HEK293 (cell line): Measurements from ENCODE around the gene CT45A1.
"Not testable (repeated sequence)": the region's sequence is repeated elsewhere in the genome, so short reads cannot be mapped to it uniquely, and the experiment has no call there.

Source experiments
- CTCF ChIA-PET: fragments of 350-600 bp; formaldehyde crosslinking; extraction: SDS; loops from one replicate; lab custom pipeline; 2021; ENCODE audit warnings: antibody characterized with exemption; lab: Yijun Ruan, JAX
- POLR2A ChIA-PET: fragments of 300-600 bp; formaldehyde crosslinking; extraction: SDS; loops from one replicate; lab custom pipeline; 2020; ENCODE audit warnings: antibody characterized with exemption, inconsistent platforms; lab: Yijun Ruan, JAX
- H3K27ac ChIP-seq: fragments of 200-500 bp; sonication (Bioruptor generic); 2 replicates; pipeline ENCODE4 v1.5.1; 2014; ENCODE audit warnings: low read depth, low read length, control low read depth, inconsistent platforms; ENCODE audit errors: extremely low read depth
- H3K36me3 ChIP-seq, 2 experiments: fragments of 200-500 bp in 1 of 2; sonication (Bioruptor generic) in 1 of 2; 1 replicate in 1 of 2; 2 replicates in 1 of 2; pipeline ENCODE4 v1.5.1; 2014 to 2017; ENCODE audit warnings: inconsistent platforms in 2 of 2, low read length in 2 of 2; ENCODE audit not compliant: control insufficient read depth in 2 of 2, insufficient read depth in 1 of 2
- H3K4me1 ChIP-seq: fragments of 200-500 bp; sonication (Bioruptor generic); 2 replicates; pipeline ENCODE4 v1.5.1; 2014; ENCODE audit warnings: mild to moderate bottlenecking, low read length, inconsistent platforms; ENCODE audit not compliant: control insufficient read depth, insufficient read depth
- H3K4me3 ChIP-seq: 2 replicates; pipeline ENCODE4 v1.5.1; 2011; ENCODE audit warnings: low read depth, mild to moderate bottlenecking, control low read depth, low read length, moderate library complexity
- H3K9me3 ChIP-seq: fragments of 200-500 bp; sonication (Bioruptor generic); 2 replicates; pipeline ENCODE4 v1.5.1; 2014; ENCODE audit warnings: low read depth, low read length, inconsistent platforms; ENCODE audit not compliant: control insufficient read depth, insufficient read depth
- CTCF ChIP-seq: fragments of 450-650 bp; formaldehyde crosslinking; IDR thresholded peaks from 2 replicates; pipeline ENCODE4 v1.5.1; 2016; ENCODE audit warnings: missing biosample characterization, missing genetic modification characterization
- KLF8 ChIP-seq: fragments of 450-650 bp; formaldehyde crosslinking; IDR thresholded peaks from 2 replicates; pipeline ENCODE4 v1.5.1; 2016; ENCODE audit warnings: missing biosample characterization, missing genetic modification characterization
- ZBTB10 ChIP-seq: fragments of 450-650 bp; formaldehyde crosslinking; IDR thresholded peaks from 2 replicates; pipeline ENCODE4 v1.5.1; 2016; ENCODE audit warnings: missing biosample characterization, missing genetic modification characterization
- ZNF394 ChIP-seq: fragments of 450-650 bp; formaldehyde crosslinking; IDR thresholded peaks from 2 replicates; pipeline ENCODE4 v1.5.1; 2016; ENCODE audit warnings: missing biosample characterization, missing genetic modification characterization, mild to moderate bottlenecking, moderate library complexity, borderline replicate concordance
- ZNF416 ChIP-seq: fragments of 450-650 bp; formaldehyde crosslinking; IDR thresholded peaks from 2 replicates; pipeline ENCODE4 v1.5.1; 2016; ENCODE audit warnings: missing biosample characterization, missing genetic modification characterization
- ZNF621 ChIP-seq: fragments of 450-650 bp; formaldehyde crosslinking; IDR thresholded peaks from 2 replicates; pipeline ENCODE4 v1.5.1; 2017; ENCODE audit warnings: missing biosample characterization, missing genetic modification characterization
- ZNF654 ChIP-seq: fragments of 450-650 bp; formaldehyde crosslinking; IDR thresholded peaks from 2 replicates; pipeline ENCODE4 v1.5.1; 2016; ENCODE audit warnings: low read depth, missing biosample characterization, missing genetic modification characterization
- ZNF677 ChIP-seq: fragments of 450-650 bp; IDR thresholded peaks from 2 replicates; pipeline ENCODE4 v1.5.0; 2018; ENCODE audit warnings: missing biosample characterization, mild to moderate bottlenecking, missing genetic modification characterization, moderate library complexity

The CT45A1 gene, protein sequence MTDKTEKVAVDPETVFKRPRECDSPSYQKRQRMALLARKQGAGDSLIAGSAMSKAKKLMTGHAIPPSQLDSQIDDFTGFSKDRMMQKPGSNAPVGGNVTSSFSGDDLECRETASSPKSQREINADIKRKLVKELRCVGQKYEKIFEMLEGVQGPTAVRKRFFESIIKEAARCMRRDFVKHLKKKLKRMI

DNA sequence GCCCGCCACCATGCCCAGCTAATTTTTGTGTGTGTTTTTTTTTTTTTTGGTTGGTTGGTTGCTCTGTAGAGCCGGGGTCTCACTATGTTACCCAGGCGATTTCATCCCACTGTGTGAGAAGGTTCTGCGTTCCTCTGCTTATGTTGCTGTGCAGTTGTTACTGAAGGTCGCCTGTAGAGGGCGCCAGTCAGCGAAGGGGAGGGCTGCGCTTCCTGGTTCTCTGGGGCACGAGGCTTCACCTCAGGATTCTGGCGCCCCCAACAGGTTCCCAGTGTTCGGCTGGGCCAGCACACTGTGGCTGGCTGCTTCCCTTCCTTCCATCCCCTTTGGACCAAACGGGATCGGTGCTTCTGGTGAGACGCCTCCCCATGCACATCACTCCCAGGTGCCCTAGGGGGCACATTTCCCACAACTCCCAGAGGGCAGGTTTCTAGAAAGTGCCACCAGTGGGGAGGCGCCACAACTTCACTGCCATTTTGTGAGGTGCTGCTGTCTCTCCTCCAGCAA lies at the start of gene CT45A1:
CT45A1 (plus strand) TSS at position 457 of the 507 bp plus-strand sequence. CDS start 5,302 bp downstream, outside the sequence.
- POLR2A ChIA-PET, H3K27ac ChIP-seq, H3K4me3 ChIP-seq, H3K9me3 ChIP-seq, H3K4me1 ChIP-seq, H3K36me3 ChIP-seq: not testable (repeated sequence)
- CTCF ChIA-PET = interaction anchor here (0.6 kb wide), 1 partner anchor 19 kb away, joined by 3 read pairs; no protein-coding TSS in a partner anchor

DNA sequence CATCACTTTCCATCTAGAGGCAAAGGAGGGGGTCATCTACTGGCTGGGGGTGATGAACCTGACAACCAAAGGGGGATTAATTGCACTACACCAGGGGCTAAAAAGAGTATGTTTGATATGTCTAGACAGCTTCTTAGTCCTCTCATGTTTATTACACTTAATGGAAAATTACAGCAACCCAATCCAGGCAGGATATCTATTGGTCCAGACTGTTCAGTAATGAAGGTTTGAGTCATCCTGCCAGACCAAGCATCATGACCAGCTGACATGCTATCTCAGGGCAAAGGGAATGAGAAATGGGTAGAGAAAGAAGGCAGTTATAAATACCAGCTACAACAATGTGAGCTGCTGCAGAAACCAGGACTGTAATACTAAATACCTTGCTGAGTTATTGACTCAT lies 40.5 kb upstream of the CT45A1 start:
- H3K27ac ChIP-seq, H3K4me3 ChIP-seq, H3K9me3 ChIP-seq, H3K4me1 ChIP-seq, POLR2A ChIA-PET, H3K36me3 ChIP-seq, CTCF ChIA-PET: not testable (repeated sequence)

DNA sequence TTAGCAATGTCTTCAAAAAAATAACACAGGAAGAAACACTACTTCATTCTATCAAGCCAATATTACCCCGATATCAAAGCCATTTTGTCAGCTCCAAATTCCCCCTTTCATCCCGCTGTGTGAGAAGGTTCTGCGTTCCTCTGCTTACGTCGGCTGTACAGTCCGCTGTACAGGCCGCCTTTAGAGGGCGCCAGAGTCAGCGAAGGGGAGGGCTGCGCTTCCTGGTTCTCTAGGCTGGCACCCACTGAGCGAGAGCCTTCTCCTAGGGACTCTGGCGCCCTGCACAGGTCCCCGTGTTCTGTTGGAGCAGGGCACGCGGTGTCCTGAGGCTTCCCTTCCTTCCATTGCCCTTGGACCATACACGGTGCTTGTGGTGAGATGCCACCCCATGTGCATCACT lies 25.3 kb upstream of the CT45A1 start:
- Histone ChIP-seq H3K9me3 (no peaks in the 10 kb centered on the region), H3K36me3 (no peaks in the 10 kb centered on the region), H3K4me3 (no peak overlapping the region), H3K4me1 (no peaks in the 10 kb centered on the region), H3K27ac (no peak overlapping the region)
- TF ChIP-seq ZBTB10 (tag by site-specific recombination) (no peak), KLF8 (tag by site-specific recombination) (no peak), ZNF654 (tag by site-specific recombination) (peak; percentile 16)
- POLR2A ChIA-PET = no interaction called here
- CTCF ChIA-PET = interaction anchor here (0.6 to 1.2 kb wide), 10 partner anchors 11 to 1875 kb away, joined by 3 to 6 read pairs (median 4); no protein-coding TSS in a partner anchor

- Histone ChIP-seq H3K9me3 (no peaks in the 10 kb centered on the region), H3K36me3 (no peaks in the 10 kb centered on the region), H3K4me3 (no peak overlapping the region), H3K4me1 (no peaks in the 10 kb centered on the region), H3K27ac (no peak overlapping the region)
- CTCF ChIA-PET = interaction anchor here (0.5 kb wide), 1 partner anchor 17 kb away, joined by 4 read pairs; no protein-coding TSS in a partner anchor
- TF ChIP-seq ZNF394 (tag by site-specific recombination) = no peak
- TF ChIP-seq ZNF621 = no peak
- TF ChIP-seq ZNF677 (tag by site-specific recombination) = no peak
- POLR2A ChIA-PET = no interaction called here
These were observed 18.0 kb upstream of the CT45A1 start for GRCh38 chrX:135695471-135695870.

- no peak overlapping the region for H3K27ac ChIP-seq
- H3K36me3 ChIP-seq = no peaks in the 10 kb centered on the region
- TF ChIP-seq CTCF (tag by site-specific recombination) = peak; percentile 11; the same call in 1 of the 2 replicates
- TF ChIP-seq ZNF416 (tag by site-specific recombination) = no peak
- TF ChIP-seq ZNF654 (tag by site-specific recombination) = peak; percentile 24
- no peak overlapping the region for H3K4me3 ChIP-seq
- H3K4me1 ChIP-seq = no peaks in the 10 kb centered on the region
- POLR2A ChIA-PET = no interaction called here
- no peaks in the 10 kb centered on the region for H3K9me3 ChIP-seq
- CTCF ChIA-PET = interaction anchor here (0.6 to 1.2 kb wide), 2 partner anchors 234 to 866 kb away, joined by 3 read pairs; no protein-coding TSS in a partner anchor
These were observed 15.8 kb upstream of the CT45A1 start for GRCh38 chrX:135697601-135698000.
